AG09319 (cell line): ENCODE results near the gene CDKN1C.

Source experiments
- DNase-seq: peaks from one replicate; pipeline ENCODE4 v3.0.0-alpha.2; 2010; ENCODE audit warnings: low read depth; ENCODE audit errors: extremely low read depth
- CTCF ChIP-seq: IDR thresholded peaks from 2 replicates; pipeline ENCODE4 v1.5.1; 2011; ENCODE audit warnings: low read depth, mild to moderate bottlenecking, inconsistent platforms, low read length, moderate library complexity

The CDKN1C gene

GRCh38 chr11:2916114-2916891 is 30.7 kb upstream of the CDKN1C start:
- no peak for TF ChIP-seq CTCF
- no peak for DNase-seq

- no peak for DNase-seq
- no peak for TF ChIP-seq CTCF
These were observed 29.9 kb upstream of the CDKN1C start for GRCh38 chr11:2915473-2915872.

- DNase-seq = no peak
- TF ChIP-seq CTCF = no peak
These were observed 29.1 kb upstream of the CDKN1C start for GRCh38 chr11:2914455-2915195.

- no peak for DNase-seq
- no peak for TF ChIP-seq CTCF
These were observed 28.2 kb upstream of the CDKN1C start for GRCh38 chr11:2913776-2914175.

GRCh38 chr11:2913019-2913431 is 27.4 kb upstream of the CDKN1C start:
- DNase-seq = no peak
- TF ChIP-seq CTCF = no peak

GRCh38 chr11:2912498-2912897 is 26.9 kb upstream of the CDKN1C start:
- TF ChIP-seq CTCF = no peak
- no peak for DNase-seq

- no peak for DNase-seq
- TF ChIP-seq CTCF = no peak
These were observed 26.3 kb upstream of the CDKN1C start for GRCh38 chr11:2911785-2912391.
